Uterus (tissue), 4 donors: ENCODE data around the gene ITGB1BP2. TPM values are rescaled to one million over a fixed set of nuclear protein-coding genes. Genes with fewer than 3 reads are reported as not detected.
"Not testable (repeated sequence)": the region's sequence is repeated elsewhere in the genome, so short reads cannot be mapped to it uniquely, and the experiment has no call there.

Experiments used
- DNase-seq, 2 donors: peaks; one replicate each; pipeline ENCODE4 v3.0.0-alpha.2; 2019 to 2020
- H3K27ac ChIP-seq, 2 donors: fragments of 200-600 bp; sonication (generic); 1 replicate in 1 of 2; 2 replicates in 1 of 2; pipeline ENCODE4 v1.5.1; 2016 to 2018
- H3K27me3 ChIP-seq, 2 donors: fragments of 200-600 bp; sonication (generic); one replicate each; pipeline ENCODE4 v1.5.1; 2018 to 2019; ENCODE audit warnings: control low read depth in 1 of 2
- H3K36me3 ChIP-seq, 2 donors: fragments of 200-600 bp; sonication (generic); one replicate each; pipeline ENCODE4 v1.5.1; 2019; ENCODE audit warnings: control low read depth in 1 of 2
- H3K4me1 ChIP-seq, 2 donors: fragments of 200-600 bp; sonication (generic); one replicate each; pipeline ENCODE4 v1.5.1; 2018 to 2019; ENCODE audit warnings: control low read depth in 1 of 2
- H3K4me3 ChIP-seq, 2 donors: fragments of 200-600 bp; sonication (generic); 1 replicate in 1 of 2; 2 replicates in 1 of 2; pipeline ENCODE4 v1.5.1; 2018 to 2019; ENCODE audit warnings: mild to moderate bottlenecking in 1 of 2
- H3K9me3 ChIP-seq, 2 donors: fragments of 200-600 bp; sonication (generic); one replicate each; pipeline ENCODE4 v1.5.1; 2019; ENCODE audit warnings: control low read depth in 1 of 2
- CTCF ChIP-seq, 4 experiments: fragments of 200-600 bp in 2 of 4; fragments of 450-650 bp in 2 of 4; sonication (generic) in 2 of 4; IDR thresholded peaks; one replicate each; pipeline ENCODE4 v1.5.1; 2016 to 2019; ENCODE audit warnings: antibody characterized with exemption in 4 of 4, mild to moderate bottlenecking in 2 of 4, moderate library complexity in 1 of 4
- POLR2A ChIP-seq, 2 donors: fragments of 450-650 bp; IDR thresholded peaks; one replicate each; pipeline ENCODE4 v1.6.1; 2016; ENCODE audit warnings: antibody characterized with exemption in 2 of 2, mild to moderate bottlenecking in 1 of 2, moderate library complexity in 1 of 2
- intact Hi-C: fragments of 100-400 bp; cut with DNase I; formaldehyde crosslinking; loops from one replicate; pipeline ENCODE4 v1.15.1; 2023; ENCODE audit warnings: low total_unique reads
- total RNA-seq, 4 donors: library from RNA; depleted of rRNA in 3 of 4; stranded (reverse); fragments of >200 nt in 3 of 4; gene quantifications; one replicate each; pipeline versions ENCODE4 v1.1.0 to v1.2.4, GENCODE V29; 2014 to 2023
- donor health status: DM: yes; HTN: yes; CAD: no.

ITGB1BP2 gene
- total RNA-seq, 4 donors from 2014 or later, result 5.5 to 15.9 (median 11.2) TPM; not detected in 1

GRCh38 chrX:71256051-71256450 lies 45.5 kb upstream of the ITGB1BP2 start:
- no peak overlapping the region for H3K4me3 ChIP-seq
- DNase-seq, result no peak
- no peaks in the 10 kb centered on the region for H3K36me3 ChIP-seq
- intact Hi-C loops, result no loop called here
- no peaks in the 10 kb centered on the region for H3K4me1 ChIP-seq
- H3K27me3 ChIP-seq, result no peaks in the 10 kb centered on the region
- no peaks in the 10 kb centered on the region for H3K9me3 ChIP-seq
- TF ChIP-seq POLR2A (IDR thresholded peaks at IDR 0.05) (no peak), CTCF (IDR thresholded peaks at IDR 0.05) (no peak)
- peak overlapping the region in 1 of 2 donors; percentile 84 for H3K27ac ChIP-seq

GRCh38 chrX:71256856-71257255 lies 44.7 kb upstream of the ITGB1BP2 start:
- Histone ChIP-seq H3K4me3 (no peak overlapping the region), H3K27ac (no peak overlapping the region), H3K4me1 (no peaks in the 10 kb centered on the region), H3K27me3 (no peaks in the 10 kb centered on the region), H3K36me3 (no peaks in the 10 kb centered on the region), H3K9me3 (no peaks in the 10 kb centered on the region)
- TF ChIP-seq POLR2A (IDR thresholded peaks at IDR 0.05) (no peak), CTCF (IDR thresholded peaks at IDR 0.05) (no peak)
- intact Hi-C loops, result no loop called here
- DNase-seq, result no peak

- H3K9me3 ChIP-seq, H3K27ac ChIP-seq, H3K36me3 ChIP-seq, intact Hi-C loops, DNase-seq, H3K4me3 ChIP-seq, H3K27me3 ChIP-seq, H3K4me1 ChIP-seq: not testable (repeated sequence)
Observed at GRCh38 chrX:71268624-71269023, 32.9 kb upstream of the ITGB1BP2 start.

GRCh38 chrX:71269801-71270395 lies 31.7 kb upstream of the ITGB1BP2 start:
- no peaks in the 10 kb centered on the region for H3K9me3 ChIP-seq
- H3K27ac ChIP-seq, result no peak overlapping the region
- H3K4me1 ChIP-seq, result no peaks in the 10 kb centered on the region
- no peaks in the 10 kb centered on the region for H3K36me3 ChIP-seq
- no peak for TF ChIP-seq POLR2A (IDR thresholded peaks at IDR 0.05)
- TF ChIP-seq CTCF (IDR thresholded peaks at IDR 0.05), result no peak
- H3K4me3 ChIP-seq, result no peak overlapping the region
- intact Hi-C loops, result no loop called here
- DNase-seq, result no peak
- H3K27me3 ChIP-seq, result no peaks in the 10 kb centered on the region

- H3K9me3 ChIP-seq, H3K4me1 ChIP-seq, H3K4me3 ChIP-seq, DNase-seq, H3K27ac ChIP-seq, H3K36me3 ChIP-seq, H3K27me3 ChIP-seq, intact Hi-C loops: not testable (repeated sequence)
Observed at GRCh38 chrX:71272313-71272712, 29.2 kb upstream of the ITGB1BP2 start.

- DNase-seq, H3K27ac ChIP-seq, H3K36me3 ChIP-seq, intact Hi-C loops, H3K27me3 ChIP-seq, H3K9me3 ChIP-seq, H3K4me1 ChIP-seq, H3K4me3 ChIP-seq: not testable (repeated sequence)
Observed at GRCh38 chrX:71281300-71281699, 20.2 kb upstream of the ITGB1BP2 start.
